Lower lobe of right lung (tissue), 2 donors: ENCODE results near the gene YTHDF1. TPM values are rescaled to one million over a fixed set of nuclear protein-coding genes. Genes with fewer than 3 reads are reported as not detected.

Experiments
- ATAC-seq, 2 donors: fragments of 200-7000 bp; cut with Tn5 transposase; one replicate each; pipeline ENCODE4 v1.9.1; 2020 to 2022; ENCODE audit warnings: mild to moderate bottlenecking in 2 of 2, moderate library complexity in 2 of 2
- DNase-seq: peaks from one replicate; pipeline ENCODE4 v3.0.0-alpha.2; 2020
- H3K27ac ChIP-seq: fragments of 200-600 bp; one replicate; pipeline ENCODE4 v1.8.0; 2022
- H3K27me3 ChIP-seq: fragments of 200-600 bp; one replicate; pipeline ENCODE4 v1.8.0; 2022; ENCODE audit warnings: low read depth
- H3K36me3 ChIP-seq: fragments of 200-600 bp; one replicate; pipeline ENCODE4 v1.8.0; 2022; ENCODE audit warnings: mild to moderate bottlenecking
- H3K4me1 ChIP-seq: fragments of 200-600 bp; one replicate; pipeline ENCODE4 v1.8.0; 2022
- H3K4me3 ChIP-seq: fragments of 200-600 bp; one replicate; pipeline ENCODE4 v1.8.0; 2022; ENCODE audit warnings: mild to moderate bottlenecking
- H3K9me3 ChIP-seq: fragments of 200-600 bp; one replicate; pipeline ENCODE4 v1.8.0; 2022
- intact Hi-C: fragments of 100-400 bp; cut with DNase I; formaldehyde crosslinking; loops from one replicate; pipeline ENCODE4 v1.11.0; 2022
- total RNA-seq: library from RNA; stranded (reverse); fragmentation: NEBNext Ultra II Directional; extraction: Animal tissue kit (Norgen Biotek cat#: 25700); gene quantifications from one replicate; pipeline ENCODE4 v1.2.1, GENCODE V29; 2021
- TF ChIP-seq, protein P1 (sequence below): fragments of 200-600 bp; IDR thresholded peaks from one replicate; pipeline ENCODE4 v1.8.0; 2022; ENCODE audit warnings: antibody characterized with exemption, mild to moderate bottlenecking
- donor health status: DM: no; HTN: yes; CAD: no; lungs with severe emphysema.

YTHDF1 gene
- total RNA-seq, 1 donor from 2014 or later: 33.4 TPM

DNA sequence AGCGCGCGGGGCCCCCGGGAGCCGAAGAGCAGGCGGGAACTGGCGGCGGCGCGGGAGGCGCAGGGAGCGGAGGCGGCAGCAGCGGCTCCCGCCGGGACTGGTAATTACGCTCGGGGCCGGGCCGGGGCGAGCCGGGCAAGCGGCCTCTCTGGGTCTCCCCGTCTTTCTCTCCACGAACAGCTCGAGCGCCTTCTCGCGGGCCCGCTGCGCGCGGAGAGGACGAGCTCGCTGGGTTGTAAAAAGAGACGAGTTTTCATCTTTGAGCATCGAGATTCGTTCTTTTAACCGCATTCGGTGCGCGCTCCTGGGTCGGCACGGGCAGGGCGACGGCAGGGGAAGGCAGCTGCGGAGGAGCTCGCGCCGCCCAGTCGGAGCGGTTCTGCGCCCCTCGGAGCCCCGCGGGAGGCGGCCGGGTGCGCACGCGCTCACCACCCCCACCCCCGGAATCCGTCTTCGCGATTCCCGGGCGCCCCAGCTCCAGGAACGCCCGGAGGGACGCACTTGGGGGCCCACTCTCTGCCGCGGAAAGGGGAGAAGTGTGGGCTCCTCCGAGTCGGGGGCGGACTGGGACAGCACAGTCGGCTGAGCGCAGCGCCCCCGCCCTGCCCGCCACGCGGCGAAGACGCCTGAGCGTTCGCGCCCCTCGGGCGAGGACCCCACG is 38.0 kb downstream of the YTHDF1 start:
- intact Hi-C loops: no loop called here
- peaks cover 98% of the 10 kb centered on the region for H3K27me3 ChIP-seq
- H3K9me3 ChIP-seq: no peaks in the 10 kb centered on the region

DNA sequence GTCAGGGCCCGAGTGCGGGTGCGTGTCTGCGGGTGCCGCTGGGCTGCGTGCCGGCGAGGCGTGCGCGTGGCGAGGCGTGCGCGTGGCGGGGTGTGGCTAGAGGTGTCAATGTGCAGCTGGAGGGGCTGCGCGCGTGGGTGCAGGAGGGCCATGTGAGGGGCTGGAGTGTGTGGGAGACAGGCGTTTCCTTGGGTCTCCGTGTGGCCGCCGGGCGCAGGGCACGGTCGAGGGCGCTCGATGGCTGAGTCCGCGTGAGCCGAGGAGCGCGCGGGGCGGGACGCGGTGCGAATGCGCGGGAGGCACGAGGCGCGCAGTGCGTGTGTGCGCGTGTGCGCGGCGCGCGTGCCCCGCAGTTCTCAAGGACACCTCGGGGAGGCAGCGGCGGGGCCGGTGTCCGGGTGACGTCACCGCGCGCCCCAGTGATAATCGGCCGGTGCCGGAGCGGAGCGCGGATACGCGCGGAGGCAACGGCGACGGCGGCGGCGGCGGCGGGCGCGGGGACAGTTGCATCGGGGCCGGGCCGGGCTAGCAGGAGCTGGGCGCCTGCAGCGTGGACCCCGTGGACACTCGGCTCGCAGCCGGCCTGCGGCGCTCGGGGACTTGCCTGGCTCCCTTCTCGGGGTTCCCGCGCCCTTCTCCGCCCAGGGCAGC is 38.7 kb downstream of the YTHDF1 start:
- ATAC-seq (no peak), DNase-seq (no peak)
- TF ChIP-seq, protein P1, sequence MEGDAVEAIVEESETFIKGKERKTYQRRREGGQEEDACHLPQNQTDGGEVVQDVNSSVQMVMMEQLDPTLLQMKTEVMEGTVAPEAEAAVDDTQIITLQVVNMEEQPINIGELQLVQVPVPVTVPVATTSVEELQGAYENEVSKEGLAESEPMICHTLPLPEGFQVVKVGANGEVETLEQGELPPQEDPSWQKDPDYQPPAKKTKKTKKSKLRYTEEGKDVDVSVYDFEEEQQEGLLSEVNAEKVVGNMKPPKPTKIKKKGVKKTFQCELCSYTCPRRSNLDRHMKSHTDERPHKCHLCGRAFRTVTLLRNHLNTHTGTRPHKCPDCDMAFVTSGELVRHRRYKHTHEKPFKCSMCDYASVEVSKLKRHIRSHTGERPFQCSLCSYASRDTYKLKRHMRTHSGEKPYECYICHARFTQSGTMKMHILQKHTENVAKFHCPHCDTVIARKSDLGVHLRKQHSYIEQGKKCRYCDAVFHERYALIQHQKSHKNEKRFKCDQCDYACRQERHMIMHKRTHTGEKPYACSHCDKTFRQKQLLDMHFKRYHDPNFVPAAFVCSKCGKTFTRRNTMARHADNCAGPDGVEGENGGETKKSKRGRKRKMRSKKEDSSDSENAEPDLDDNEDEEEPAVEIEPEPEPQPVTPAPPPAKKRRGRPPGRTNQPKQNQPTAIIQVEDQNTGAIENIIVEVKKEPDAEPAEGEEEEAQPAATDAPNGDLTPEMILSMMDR: no peak
- peaks cover 96% of the 10 kb centered on the region for H3K27me3 ChIP-seq
- no peak overlapping the region for H3K27ac ChIP-seq
- H3K9me3 ChIP-seq: no peaks in the 10 kb centered on the region
- H3K36me3 ChIP-seq: no peaks in the 10 kb centered on the region
- H3K4me1 ChIP-seq: peaks cover 23% of the 10 kb centered on the region
- intact Hi-C loops: no loop called here
- no peak overlapping the region for H3K4me3 ChIP-seq

More for the DNA sequence above, 38.0 kb downstream of the YTHDF1 start:
- ATAC-seq: no peak
- Histone ChIP-seq H3K4me3 (peak overlapping the region; percentile 3), H3K27ac (no peak overlapping the region), H3K4me1 (peaks cover 23% of the 10 kb centered on the region), H3K36me3 (no peaks in the 10 kb centered on the region)
- TF ChIP-seq, protein P1: no peak
- no peak for DNase-seq

DNA sequence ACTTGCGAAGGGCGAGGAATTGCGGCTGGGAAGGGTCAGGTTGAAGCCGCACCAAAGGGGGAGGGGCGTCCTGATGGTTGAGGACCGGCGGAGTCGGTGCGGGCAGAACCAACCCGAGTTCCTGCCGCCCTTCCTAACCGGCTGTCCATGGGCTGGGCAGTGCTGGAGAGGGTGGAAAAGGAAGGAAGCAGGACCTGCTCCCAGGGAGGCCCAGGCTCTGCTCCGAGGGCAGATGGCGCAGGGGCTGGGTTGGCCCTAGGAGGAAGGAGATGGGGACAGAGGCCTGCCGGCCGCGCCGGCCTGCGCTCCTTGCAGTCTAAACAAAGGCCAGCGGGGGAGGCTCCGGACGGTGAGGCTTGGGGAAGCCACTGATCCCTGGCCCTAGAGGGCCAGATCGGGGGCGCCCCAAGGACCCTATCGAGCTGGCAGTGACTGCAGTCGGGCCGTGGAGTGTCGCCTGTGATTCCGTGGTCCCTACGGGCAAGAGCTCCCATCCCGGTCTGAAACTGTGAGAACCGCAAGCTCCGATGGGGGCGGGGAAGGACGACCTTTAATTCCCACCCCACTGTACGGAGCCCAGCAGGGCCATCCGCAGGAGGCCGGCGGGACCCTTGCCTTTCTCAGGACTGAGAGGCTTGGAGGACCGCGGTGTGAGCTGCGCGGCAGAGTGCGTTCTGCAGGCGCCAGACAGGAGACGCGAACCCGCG is 39.4 kb downstream of the YTHDF1 start:
- peaks cover 23% of the 10 kb centered on the region for H3K4me1 ChIP-seq
- no peaks in the 10 kb centered on the region for H3K36me3 ChIP-seq
- H3K4me3 ChIP-seq: no peak overlapping the region
- no peak overlapping the region for H3K27ac ChIP-seq
- H3K27me3 ChIP-seq: peaks cover 90% of the 10 kb centered on the region
- no peak for DNase-seq
- H3K9me3 ChIP-seq: no peaks in the 10 kb centered on the region
- ATAC-seq: no peak
- TF ChIP-seq, protein P1: no peak
- intact Hi-C loops: no loop called here

DNA sequence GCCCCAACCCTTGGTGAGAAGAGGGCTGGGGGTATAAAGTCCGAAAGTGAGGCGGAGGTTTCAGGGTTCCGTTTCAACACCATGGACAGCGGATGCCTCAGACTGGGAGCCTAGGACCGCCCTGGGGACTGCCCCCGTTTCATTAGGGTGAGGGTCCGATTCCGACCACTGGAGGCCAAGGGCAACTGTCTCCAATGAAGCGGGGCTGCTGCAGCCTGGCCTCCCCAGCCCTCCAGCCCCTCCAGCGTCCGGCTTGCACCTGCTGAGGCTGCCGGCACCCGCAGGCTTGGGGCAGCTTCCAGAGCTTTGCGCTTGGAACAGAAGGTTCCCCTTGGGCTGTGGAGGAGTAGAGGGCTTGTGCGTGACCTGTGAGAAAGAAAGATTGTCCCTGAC is 39.9 kb downstream of the YTHDF1 start:
- Histone ChIP-seq H3K36me3 (no peaks in the 10 kb centered on the region), H3K27ac (no peak overlapping the region), H3K9me3 (no peaks in the 10 kb centered on the region), H3K27me3 (peaks cover 84% of the 10 kb centered on the region), H3K4me3 (no peak overlapping the region), H3K4me1 (peaks cover 23% of the 10 kb centered on the region)
- intact Hi-C loops: no loop called here
- TF ChIP-seq, protein P1: no peak
- DNase-seq: no peak
- ATAC-seq: no peak

DNA sequence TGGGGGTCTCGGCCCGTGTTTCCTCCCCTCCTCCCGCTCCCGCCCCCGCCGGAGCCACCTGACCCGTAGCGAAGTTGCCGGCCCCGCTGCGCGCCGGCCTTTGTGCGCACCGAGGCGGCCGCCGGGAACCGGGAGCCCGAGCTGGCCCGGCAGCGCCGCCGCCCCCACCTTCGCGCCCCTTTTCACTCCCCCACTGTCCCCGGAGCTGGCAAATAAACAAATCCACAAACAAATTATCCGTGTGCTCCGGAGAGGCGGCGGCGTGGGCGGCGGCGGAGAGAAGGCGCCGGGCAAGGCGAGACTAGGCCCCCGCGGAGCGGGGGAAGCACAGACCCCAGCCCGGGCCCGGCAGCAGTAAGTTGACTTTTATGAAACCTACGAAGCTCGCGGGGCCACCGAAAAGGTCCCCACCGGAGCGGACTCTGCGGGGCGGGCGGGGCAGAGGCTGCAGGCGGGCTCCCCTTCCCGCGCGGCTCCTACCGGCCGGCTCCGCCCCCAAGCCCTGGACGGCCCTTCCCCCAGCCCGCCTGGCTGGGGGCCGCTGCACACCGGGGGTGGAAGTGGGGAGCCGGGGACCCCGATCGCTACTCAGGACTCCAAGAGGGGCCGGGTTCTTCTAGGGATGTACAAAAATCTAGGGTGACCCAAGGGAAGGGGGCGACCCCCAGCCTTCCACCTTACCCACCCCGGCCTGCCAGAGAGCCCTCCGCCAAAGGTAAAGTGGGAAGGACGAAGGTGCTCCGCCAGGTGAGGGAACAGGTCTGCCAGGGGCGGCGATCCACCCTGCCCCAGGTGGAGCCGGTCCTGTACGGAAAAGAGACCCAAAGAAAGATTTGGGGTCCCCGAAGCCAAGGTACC is 40.7 kb downstream of the YTHDF1 start:
- Histone ChIP-seq H3K36me3 (no peaks in the 10 kb centered on the region), H3K4me3 (no peak overlapping the region), H3K4me1 (peaks cover 23% of the 10 kb centered on the region), H3K27ac (no peak overlapping the region), H3K9me3 (no peaks in the 10 kb centered on the region), H3K27me3 (peaks cover 77% of the 10 kb centered on the region)
- intact Hi-C loops: no loop called here
- DNase-seq (no peak), ATAC-seq (no peak)
- TF ChIP-seq, protein P1: no peak
